GM12892 (cell line): ENCODE measurements around the gene ESYT1.
A peak's percentile ranks its signal among the peaks of the same experiment; 100 is the strongest.

ENCODE experiments used
- DNase-seq: peaks from one replicate; pipeline ENCODE4 v3.0.0; 2011; ENCODE audit not compliant: insufficient read length
- FAIRE-seq: peaks from 2 replicates; lab custom pipeline; 2011; peaks lifted over from hg19 to GRCh38; lab: Jason Lieb, UNC
- POLR2A ChIP-seq: IDR thresholded peaks from 2 replicates; pipeline ENCODE4 v1.6.1; 2011; ENCODE audit warnings: low read depth, low read length, control low read depth
- POLR2AphosphoS5 ChIP-seq: IDR thresholded peaks from 2 replicates; pipeline ENCODE4 v1.6.1; 2011; ENCODE audit warnings: low read depth, low read length, control low read depth
- TAF1 ChIP-seq: IDR thresholded peaks from 2 replicates; pipeline ENCODE4 v1.6.1; 2011; ENCODE audit warnings: low read depth, mild to moderate bottlenecking, control low read depth, low read length, borderline replicate concordance

The ESYT1 gene

DNA sequence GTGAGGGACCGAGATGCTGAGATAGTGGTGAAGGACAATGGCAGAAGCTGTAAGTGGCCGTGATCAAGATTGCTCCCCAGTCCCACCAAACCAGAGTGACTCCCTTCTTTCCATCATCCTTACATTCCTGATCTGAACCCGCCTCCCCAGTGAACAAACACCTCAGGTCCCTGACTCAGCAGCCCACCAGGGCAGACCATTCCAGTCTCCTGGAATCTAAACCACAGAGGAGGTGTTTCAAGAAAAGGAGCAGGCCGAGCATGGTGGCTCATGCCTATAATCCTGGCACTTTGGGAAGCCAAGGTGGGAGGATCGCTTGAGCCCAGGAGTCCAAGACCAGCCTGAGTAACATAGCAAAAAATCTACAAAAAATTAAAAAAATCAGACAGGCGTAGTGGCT lies 41.5 kb upstream of the ESYT1 start:
- no peak for TF ChIP-seq POLR2A
- DNase-seq (no peak), FAIRE-seq (no peak)

DNA sequence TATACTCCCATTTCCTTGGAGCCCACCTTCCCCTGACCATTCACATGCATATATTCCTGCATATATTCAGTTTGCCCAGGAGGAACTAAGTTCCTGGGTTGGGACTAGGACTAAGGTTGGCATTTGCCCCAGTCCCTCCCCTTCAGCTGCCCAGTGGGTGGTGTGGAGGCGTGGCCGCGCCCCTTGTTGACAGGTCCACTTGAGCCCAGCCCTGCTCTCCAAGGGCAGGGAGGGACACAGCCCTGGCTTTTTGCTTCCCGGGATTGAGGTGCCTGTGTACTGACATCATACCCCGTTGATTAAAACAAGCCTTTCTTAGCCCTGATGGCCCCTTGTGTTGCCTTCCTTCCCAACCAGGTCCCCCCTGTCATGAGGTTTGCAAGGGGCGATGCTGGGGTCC lies 40.8 kb upstream of the ESYT1 start:
- DNase-seq (no peak), FAIRE-seq (no peak)
- TF ChIP-seq POLR2AphosphoS5 (no peak), TAF1 (no peak), POLR2A (no peak)

DNA sequence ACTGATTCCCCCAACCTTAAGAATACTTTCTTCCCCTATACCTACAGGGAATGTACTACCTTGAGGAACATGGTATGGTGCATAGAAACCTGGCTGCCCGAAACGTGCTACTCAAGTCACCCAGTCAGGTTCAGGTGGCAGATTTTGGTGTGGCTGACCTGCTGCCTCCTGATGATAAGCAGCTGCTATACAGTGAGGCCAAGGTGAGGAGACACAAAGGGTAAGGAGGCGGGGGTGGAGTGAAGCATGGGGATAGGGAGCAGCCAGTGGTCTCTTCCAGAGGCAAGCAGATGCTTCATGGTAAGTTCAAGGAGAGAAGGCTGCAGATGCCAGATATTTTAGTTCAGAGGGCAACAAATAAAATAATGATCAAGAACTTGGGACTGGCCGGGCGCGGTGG lies 30.3 kb upstream of the ESYT1 start:
- DNase-seq: no peak
- no peak for FAIRE-seq
- no peak for TF ChIP-seq POLR2A
- no peak for TF ChIP-seq POLR2AphosphoS5
- no peak for TF ChIP-seq TAF1

DNA sequence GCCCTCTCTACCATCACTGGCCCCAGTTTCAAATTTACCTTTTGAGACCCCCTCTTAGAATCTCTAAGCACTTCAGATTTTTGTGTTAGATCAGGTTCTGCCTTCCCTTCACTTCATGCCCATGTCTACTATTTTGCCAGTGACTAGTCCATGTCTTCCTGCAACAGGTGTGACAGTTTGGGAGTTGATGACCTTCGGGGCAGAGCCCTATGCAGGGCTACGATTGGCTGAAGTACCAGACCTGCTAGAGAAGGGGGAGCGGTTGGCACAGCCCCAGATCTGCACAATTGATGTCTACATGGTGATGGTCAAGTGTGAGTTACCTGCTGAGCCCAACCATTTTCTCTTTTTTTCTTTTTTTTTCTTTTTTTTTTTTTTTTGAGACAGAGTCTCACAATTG lies 29.5 kb upstream of the ESYT1 start:
- DNase-seq: no peak
- FAIRE-seq: no peak

DNA sequence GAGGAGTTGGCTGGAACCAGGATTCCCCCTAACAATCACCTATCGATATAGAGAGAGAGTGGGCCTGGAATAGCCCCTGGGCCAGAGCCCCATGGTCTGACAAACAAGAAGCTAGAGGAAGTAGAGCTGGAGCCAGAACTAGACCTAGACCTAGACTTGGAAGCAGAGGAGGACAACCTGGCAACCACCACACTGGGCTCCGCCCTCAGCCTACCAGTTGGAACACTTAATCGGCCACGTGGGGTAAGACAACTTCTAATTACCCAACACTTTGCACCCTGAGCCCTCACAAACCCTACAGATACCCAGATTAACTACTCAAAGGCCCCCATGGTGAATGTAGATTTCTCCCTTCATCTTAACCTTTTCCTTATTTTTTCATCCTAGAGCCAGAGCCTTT lies 28.3 kb upstream of the ESYT1 start:
- DNase-seq: no peak
- TF ChIP-seq POLR2A: no peak
- TF ChIP-seq TAF1: no peak
- TF ChIP-seq POLR2AphosphoS5: no peak
- FAIRE-seq: no peak

More for the DNA sequence above, 29.5 kb upstream of the ESYT1 start:
- TF ChIP-seq TAF1 (no peak), POLR2AphosphoS5 (no peak), POLR2A (no peak)

- FAIRE-seq: no peak
- no peak for TF ChIP-seq TAF1
- no peak for TF ChIP-seq POLR2A
- no peak for TF ChIP-seq POLR2AphosphoS5
- no peak for DNase-seq
Measured at GRCh38 chr12:56101045-56101444, 27.0 kb upstream of the ESYT1 start.

DNA sequence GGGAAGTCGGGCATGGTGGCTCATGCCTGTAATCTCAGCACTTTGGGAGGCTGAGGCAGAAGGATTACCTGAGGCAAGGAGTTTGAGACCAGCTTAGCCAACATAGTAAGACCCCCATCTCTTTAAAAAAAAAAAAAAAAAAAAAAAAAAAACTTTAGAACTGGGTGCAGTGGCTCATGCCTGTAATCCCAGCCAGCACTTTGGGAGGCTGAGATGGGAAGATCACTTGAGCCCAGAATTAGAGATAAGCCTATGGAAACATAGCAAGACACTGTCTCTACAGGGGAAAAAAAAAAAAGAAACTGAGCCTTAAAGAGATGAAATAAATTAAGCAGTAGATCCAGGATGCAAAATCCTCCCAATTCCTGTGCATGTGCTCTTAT lies 25.4 kb upstream of the ESYT1 start:
- TF ChIP-seq POLR2AphosphoS5 (no peak), TAF1 (no peak), POLR2A (no peak)

GRCh38 chr12:56103066-56103711 lies 24.9 kb upstream of the ESYT1 start:
- FAIRE-seq (no peak), DNase-seq (no peak)
- TF ChIP-seq TAF1 (no peak), POLR2A (no peak), POLR2AphosphoS5 (no peak)

More for the DNA sequence above, 25.4 kb upstream of the ESYT1 start:
- DNase-seq: no peak
- FAIRE-seq: no peak

GRCh38 chr12:56103823-56104108 lies 24.3 kb upstream of the ESYT1 start:
- FAIRE-seq: no peak
- TF ChIP-seq POLR2AphosphoS5: no peak
- no peak for TF ChIP-seq POLR2A
- no peak for TF ChIP-seq TAF1
- no peak for DNase-seq

- FAIRE-seq (peak; percentile 89), DNase-seq (peak; percentile 99)
- TF ChIP-seq TAF1 (peak; percentile 46; the same call in 1 of the 2 replicates), POLR2A (peak; percentile 83), POLR2AphosphoS5 (peak; percentile 84)
Measured at GRCh38 chr12:56104109-56104814, 23.8 kb upstream of the ESYT1 start, which contains the start of gene PA2G4. PA2G4 (plus strand) TSS chr12:56104559; CDS start chr12:56104738, 179 bp downstream.

GRCh38 chr12:56104815-56105608 lies 23.1 kb upstream of the ESYT1 start:
- FAIRE-seq (no peak), DNase-seq (no peak)

GRCh38 chr12:56105609-56105902 lies 22.5 kb upstream of the ESYT1 start:
- no peak for DNase-seq
- TF ChIP-seq POLR2AphosphoS5: no peak
- TF ChIP-seq TAF1: no peak
- TF ChIP-seq POLR2A: no peak
- FAIRE-seq: no peak

More at GRCh38 chr12:56104815-56105608, 23.1 kb upstream of the ESYT1 start:
- TF ChIP-seq POLR2AphosphoS5: no peak; the same call in 1 of the 2 replicates
